Liver (tissue), 9 donors: ENCODE data around the gene UQCR11. TPM values are rescaled to one million over a fixed set of nuclear protein-coding genes. Genes with fewer than 3 reads are reported as not detected.

Source experiments
- DNase-seq: peaks from one replicate; pipeline ENCODE4 v3.0.0-alpha.2; 2017; ENCODE audit warnings: low spot score
- H3K27ac ChIP-seq, 2 donors: one replicate each; pipeline ENCODE4 v1.7.0; 2013; ENCODE audit warnings: inconsistent platforms in 2 of 2, low read length in 2 of 2, control low read depth in 1 of 2, low read depth in 1 of 2, mild to moderate bottlenecking in 1 of 2
- H3K27me3 ChIP-seq, 4 donors: one replicate each; pipeline versions ENCODE4 v1.6.1 to v1.7.0; 2013; ENCODE audit warnings: low read length in 3 of 4, inconsistent platforms in 1 of 4, mild to moderate bottlenecking in 1 of 4, moderate library complexity in 1 of 4; ENCODE audit not compliant: control insufficient read depth in 4 of 4, insufficient read depth in 4 of 4
- H3K36me3 ChIP-seq, 4 donors: one replicate each; pipeline versions ENCODE4 v1.6.1 to v1.7.0; 2013; ENCODE audit warnings: low read length in 3 of 4, mild to moderate bottlenecking in 3 of 4, low read depth in 1 of 4, moderate library complexity in 1 of 4; ENCODE audit not compliant: control insufficient read depth in 4 of 4, insufficient read depth in 3 of 4
- H3K4me1 ChIP-seq, 4 donors: one replicate each; pipeline versions ENCODE4 v1.6.1 to v1.7.0; 2013; ENCODE audit warnings: low read length in 3 of 4, mild to moderate bottlenecking in 3 of 4, moderate library complexity in 1 of 4; ENCODE audit not compliant: control insufficient read depth in 4 of 4, insufficient read depth in 4 of 4
- H3K4me3 ChIP-seq, 3 donors: one replicate each; pipeline versions ENCODE4 v1.6.1 to v1.7.0; 2013; ENCODE audit warnings: low read length in 3 of 3, control low read depth in 1 of 3, low read depth in 1 of 3, mild to moderate bottlenecking in 1 of 3
- H3K9ac ChIP-seq, 2 donors: one replicate each; pipeline ENCODE4 v1.7.0; 2013; ENCODE audit warnings: low read length in 2 of 2, mild to moderate bottlenecking in 2 of 2, moderate library complexity in 2 of 2, control low read depth in 1 of 2, low read depth in 1 of 2
- H3K9me3 ChIP-seq, 4 donors: one replicate each; pipeline versions ENCODE4 v1.6.1 to v1.7.0; 2013; ENCODE audit warnings: low read length in 3 of 4; ENCODE audit not compliant: control insufficient read depth in 4 of 4
- ATF3 ChIP-seq: IDR thresholded peaks from 2 replicates; pipeline ENCODE4 v1.6.1; 2016; ENCODE audit warnings: antibody characterized with exemption
- CTCF ChIP-seq: fragments of 150-350 bp; IDR thresholded peaks from 2 replicates; pipeline ENCODE4 v1.5.1; 2017; ENCODE audit warnings: improper control_type of control experiment, low read depth, low read length; ENCODE audit not compliant: missing input control
- EGR1 ChIP-seq, 2 donors: IDR thresholded peaks; 2 replicates each; pipeline ENCODE4 v1.6.1; 2016 to 2018; ENCODE audit warnings: antibody characterized with exemption in 2 of 2, low read depth in 2 of 2
- FOXA1 ChIP-seq: IDR thresholded peaks from 2 replicates; pipeline ENCODE4 v1.6.1; 2016; ENCODE audit warnings: antibody characterized with exemption
- FOXA2 ChIP-seq: IDR thresholded peaks from 2 replicates; pipeline ENCODE4 v1.6.1; 2016; ENCODE audit warnings: antibody characterized with exemption
- GABPA ChIP-seq, 2 donors: IDR thresholded peaks in 1 of 2; conservative IDR thresholded peaks in 1 of 2; 2 replicates each; pipeline ENCODE4 v1.6.1; 2016; ENCODE audit warnings: antibody characterized with exemption in 2 of 2, mild to moderate bottlenecking in 1 of 2, moderate library complexity in 1 of 2
- HNF4A ChIP-seq, 2 donors: conservative IDR thresholded peaks; 2 replicates each; pipeline ENCODE4 v1.6.1; 2016; ENCODE audit warnings: antibody characterized with exemption in 2 of 2, mild to moderate bottlenecking in 2 of 2
- HNF4G ChIP-seq: IDR thresholded peaks from 2 replicates; pipeline ENCODE4 v1.6.1; 2016; ENCODE audit warnings: antibody characterized with exemption
- JUND ChIP-seq, 2 donors: IDR thresholded peaks; 2 replicates each; pipeline ENCODE4 v1.6.1; 2016; ENCODE audit warnings: antibody characterized with exemption in 2 of 2
- MAX ChIP-seq: IDR thresholded peaks from 2 replicates; pipeline ENCODE4 v1.6.1; 2016; ENCODE audit warnings: antibody characterized with exemption
- NR2F2 ChIP-seq: IDR thresholded peaks from 2 replicates; pipeline ENCODE4 v1.6.1; 2016; ENCODE audit warnings: antibody characterized with exemption
- RAD21 ChIP-seq, 2 donors: IDR thresholded peaks; 2 replicates each; pipeline ENCODE4 v1.6.1; 2016; ENCODE audit warnings: antibody characterized with exemption in 2 of 2, mild to moderate bottlenecking in 2 of 2
- REST ChIP-seq: IDR thresholded peaks from 2 replicates; pipeline ENCODE4 v1.6.1; 2016; ENCODE audit warnings: antibody characterized with exemption, mild to moderate bottlenecking
- RXRA ChIP-seq, 2 donors: IDR thresholded peaks; 2 replicates each; pipeline ENCODE4 v1.6.1; 2017 to 2018; ENCODE audit warnings: antibody characterized with exemption in 2 of 2, mild to moderate bottlenecking in 1 of 2
- SP1 ChIP-seq: IDR thresholded peaks from 2 replicates; pipeline ENCODE4 v1.6.1; 2018; ENCODE audit warnings: antibody characterized with exemption, mild to moderate bottlenecking
- TAF1 ChIP-seq: conservative IDR thresholded peaks from 2 replicates; pipeline ENCODE4 v1.6.1; 2016; ENCODE audit warnings: antibody characterized with exemption, mild to moderate bottlenecking
- YY1 ChIP-seq: IDR thresholded peaks from 2 replicates; pipeline ENCODE4 v1.6.1; 2016; ENCODE audit warnings: antibody characterized with exemption, mild to moderate bottlenecking
- ZBTB33 ChIP-seq: IDR thresholded peaks from 2 replicates; pipeline ENCODE4 v1.6.1; 2016; ENCODE audit warnings: antibody characterized with exemption
- WGBS: extraction: QIAGEN DNeasy Blood & Tissue Kit; methylation state at CpG from one replicate; pipeline ENCODE4 v1.1.7; 2013; 5-methylcytosine and 5-hydroxymethylcytosine counted together
- polyA plus RNA-seq, 2 donors: library from polyadenylated mRNA; stranded (reverse) in 1 of 2; unstranded in 1 of 2; fragments of 200-250 nt in 1 of 2; fragments of >200 nt in 1 of 2; fragmentation: Nextera tagmentation in 1 of 2; extraction: Ambion mirVana in 1 of 2; gene quantifications; one replicate each; pipeline versions ENCODE4 v1.2.1 to v1.2.3, GENCODE V29; 2013 to 2015
- total RNA-seq, 2 donors: library from RNA; depleted of rRNA; stranded (reverse); fragments of >200 nt; gene quantifications; one replicate each; pipeline ENCODE4 v1.2.3, GENCODE V29; 2014
- donor health status: healthy.
- donor health status: healthy.
- donor health status: healthy.
- donor health status: healthy.
- donor health status: healthy.

UQCR11 gene
- total and polyA plus RNA-seq, 4 donors = 23.8 to 862 (median 82.3) TPM

GRCh38 chr19:1551068-1552040, 53.9 kb downstream of the UQCR11 start:
- H3K27ac ChIP-seq = no peak overlapping the region
- no peaks in the 10 kb centered on the region for H3K9me3 ChIP-seq
- H3K27me3 ChIP-seq = no peaks in the 10 kb centered on the region
- no peaks in the 10 kb centered on the region for H3K4me1 ChIP-seq
- peaks cover 0 to 3% (median 0%) of the 10 kb centered on the region in 4 donors for H3K36me3 ChIP-seq
- no peak overlapping the region for H3K9ac ChIP-seq
- no peak overlapping the region for H3K4me3 ChIP-seq
- DNase-seq = no peak
- no peak for TF ChIP-seq FOXA2
- no peak for TF ChIP-seq RAD21 (IDR thresholded peaks at IDR 0.05)
- no peak for TF ChIP-seq HNF4G
- TF ChIP-seq CTCF = no peak
- TF ChIP-seq GABPA (IDR thresholded peaks at IDR 0.05 in 1 of 2, conservative IDR thresholded peaks at IDR 0.05 in 1 of 2) = no peak
- no peak for TF ChIP-seq EGR1 (IDR thresholded peaks at IDR 0.05; ENCODE audit: low read depth in 2 of 2)
- TF ChIP-seq JUND (IDR thresholded peaks at IDR 0.05) = no peak
- TF ChIP-seq HNF4A (conservative IDR thresholded peaks at IDR 0.05) = no peak
- TF ChIP-seq MAX = no peak
- no peak for TF ChIP-seq NR2F2
- TF ChIP-seq ATF3 = no peak
- TF ChIP-seq ZBTB33 = no peak
- TF ChIP-seq TAF1 = no peak
- TF ChIP-seq SP1 = no peak
- no peak for TF ChIP-seq REST
- TF ChIP-seq FOXA1 = no peak
- no peak for TF ChIP-seq YY1
- no peak for TF ChIP-seq RXRA (IDR thresholded peaks at IDR 0.05)
- 82% methylated on average over 17 of the region's 17 CpGs for WGBS
